HepG2 (cell line): Measurements from ENCODE around the gene EIF5A. TPM values are rescaled to one million over a fixed set of nuclear protein-coding genes. Genes with fewer than 3 reads are reported as not detected.

Source experiments
- AGO2 ChIP-seq: fragments of 200-400 bp; formaldehyde crosslinking; optimal IDR thresholded peaks from 2 replicates; pipeline ENCODE3; 2017; ENCODE audit warnings: mild to moderate bottlenecking, low read depth, low read length, moderate library complexity
- BHLHE40 ChIP-seq: IDR thresholded peaks from 2 replicates; pipeline ENCODE4 v1.6.1; 2011; ENCODE audit warnings: low read length, improper control_type of control experiment
- GPN1 ChIP-seq: sonication (generic); formaldehyde crosslinking; IDR thresholded peaks from 2 replicates; pipeline ENCODE4 v1.5.1; 2020; ENCODE audit warnings: missing genetic modification reagents, borderline replicate concordance
- KLF6 ChIP-seq: IDR thresholded peaks from 2 replicates; pipeline ENCODE4 v1.8.0; 2016; ENCODE audit warnings: missing biosample characterization, missing genetic modification reagents
- MED8 ChIP-seq: sonication (generic); formaldehyde crosslinking; IDR thresholded peaks from 2 replicates; pipeline ENCODE4 v1.8.1; 2023; ENCODE audit warnings: mild to moderate bottlenecking, missing genetic modification reagents; ENCODE audit not compliant: insufficient replicate concordance
- MZF1 ChIP-seq: sonication (generic); formaldehyde crosslinking; IDR thresholded peaks from 2 replicates; pipeline ENCODE4 v1.8.1; 2023; ENCODE audit warnings: mild to moderate bottlenecking, missing genetic modification reagents, borderline replicate concordance
- POLR2AphosphoS5 ChIP-seq: IDR thresholded peaks from 2 replicates; pipeline ENCODE4 v1.6.1; 2012; ENCODE audit warnings: low read depth, low read length
- RBFOX2 ChIP-seq: fragments of 200-400 bp; formaldehyde crosslinking; IDR thresholded peaks from 2 replicates; pipeline ENCODE4 v1.6.1; 2017; ENCODE audit warnings: low read depth, mild to moderate bottlenecking, low read length
- SAP130 ChIP-seq: IDR thresholded peaks from 2 replicates; pipeline ENCODE4 v1.6.1; 2016; ENCODE audit warnings: low read depth
- SMAD1 ChIP-seq: sonication (generic); formaldehyde crosslinking; IDR thresholded peaks from 2 replicates; pipeline ENCODE4 v1.4.0; 2020; ENCODE audit warnings: missing genetic modification reagents, low read depth, mild to moderate bottlenecking, borderline replicate concordance
- TEAD2 ChIP-seq: sonication (generic); formaldehyde crosslinking; IDR thresholded peaks from 2 replicates; pipeline ENCODE4 v1.9.0; 2021; ENCODE audit warnings: missing genetic modification reagents
- THYN1 ChIP-seq: sonication (generic); formaldehyde crosslinking; IDR thresholded peaks from 2 replicates; pipeline ENCODE4 v1.8.1; 2023; ENCODE audit warnings: low read depth, mild to moderate bottlenecking, moderate library complexity, missing genetic modification reagents, borderline replicate concordance
- ZNF598 ChIP-seq: sonication (generic); formaldehyde crosslinking; IDR thresholded peaks from 2 replicates; pipeline ENCODE4 v1.5.1; 2020; ENCODE audit warnings: mild to moderate bottlenecking, missing genetic modification reagents, borderline replicate concordance
- ZNF660 ChIP-seq: sonication (generic); formaldehyde crosslinking; IDR thresholded peaks from 2 replicates; pipeline ENCODE4 v1.5.1; 2020; ENCODE audit warnings: mild to moderate bottlenecking, low read depth, missing genetic modification reagents, borderline replicate concordance
- ZNF766 ChIP-seq: sonication (generic); formaldehyde crosslinking; IDR thresholded peaks from 2 replicates; pipeline ENCODE4 v1.5.0; 2020; ENCODE audit warnings: missing genetic modification reagents, borderline replicate concordance
- ZNF777 ChIP-seq: sonication (generic); formaldehyde crosslinking; IDR thresholded peaks from 2 replicates; pipeline ENCODE4 v1.4.0; 2020; ENCODE audit warnings: missing genetic modification reagents
- polyA plus RNA-seq, 8 experiments: library from polyadenylated mRNA; depleted of rRNA in 3 of 8; stranded (reverse) in 7 of 8; unstranded in 1 of 8; fragments of >200 nt; fragmentation: Illumina TruSeq in 4 of 8; extraction: Trizol in 4 of 8; gene quantifications; 2 replicates each; pipeline versions ENCODE4 v1.2.1 to v1.2.3, GENCODE V29; 2011 to 2016; ENCODE audit warnings: low read depth in 4 of 8, missing spikeins in 1 of 8, mixed read lengths in 1 of 8; ENCODE audit not compliant: insufficient read depth in 1 of 8
- total RNA-seq, 5 experiments: library from RNA; depleted of rRNA; stranded (reverse); fragments of >200 nt; fragmentation: Illumina TruSeq; extraction: Trizol; gene quantifications; 2 replicates each; pipeline ENCODE4 v1.2.3, GENCODE V29; 2016; ENCODE audit warnings: low read depth in 1 of 5
- TF ChIP-seq, protein P1 (sequence below): sonication (generic); formaldehyde crosslinking; IDR thresholded peaks from 2 replicates; pipeline ENCODE4 v1.8.1; 2023; ENCODE audit warnings: mild to moderate bottlenecking, moderate library complexity, missing genetic modification reagents
- TF ChIP-seq, protein P2 (sequence below): IDR thresholded peaks from 2 replicates; pipeline ENCODE4 v1.6.1; 2016; ENCODE audit warnings: mild to moderate bottlenecking
- TF ChIP-seq, protein P3 (sequence below): sonication (generic); formaldehyde crosslinking; IDR thresholded peaks from 2 replicates; pipeline ENCODE4 v1.5.1; 2020; ENCODE audit warnings: mild to moderate bottlenecking, missing genetic modification reagents, moderate library complexity
- TF ChIP-seq, protein P4 (sequence below): sonication (generic); formaldehyde crosslinking; IDR thresholded peaks from 2 replicates; pipeline ENCODE4 v1.9.0; 2021; ENCODE audit warnings: missing genetic modification reagents, borderline replicate concordance

The EIF5A gene
- total and polyA plus RNA-seq, 2 of the 13 experiments (the other 11 are each of a cell fraction or from before 2014, with no cell fraction given) = 319 to 337 TPM

DNA sequence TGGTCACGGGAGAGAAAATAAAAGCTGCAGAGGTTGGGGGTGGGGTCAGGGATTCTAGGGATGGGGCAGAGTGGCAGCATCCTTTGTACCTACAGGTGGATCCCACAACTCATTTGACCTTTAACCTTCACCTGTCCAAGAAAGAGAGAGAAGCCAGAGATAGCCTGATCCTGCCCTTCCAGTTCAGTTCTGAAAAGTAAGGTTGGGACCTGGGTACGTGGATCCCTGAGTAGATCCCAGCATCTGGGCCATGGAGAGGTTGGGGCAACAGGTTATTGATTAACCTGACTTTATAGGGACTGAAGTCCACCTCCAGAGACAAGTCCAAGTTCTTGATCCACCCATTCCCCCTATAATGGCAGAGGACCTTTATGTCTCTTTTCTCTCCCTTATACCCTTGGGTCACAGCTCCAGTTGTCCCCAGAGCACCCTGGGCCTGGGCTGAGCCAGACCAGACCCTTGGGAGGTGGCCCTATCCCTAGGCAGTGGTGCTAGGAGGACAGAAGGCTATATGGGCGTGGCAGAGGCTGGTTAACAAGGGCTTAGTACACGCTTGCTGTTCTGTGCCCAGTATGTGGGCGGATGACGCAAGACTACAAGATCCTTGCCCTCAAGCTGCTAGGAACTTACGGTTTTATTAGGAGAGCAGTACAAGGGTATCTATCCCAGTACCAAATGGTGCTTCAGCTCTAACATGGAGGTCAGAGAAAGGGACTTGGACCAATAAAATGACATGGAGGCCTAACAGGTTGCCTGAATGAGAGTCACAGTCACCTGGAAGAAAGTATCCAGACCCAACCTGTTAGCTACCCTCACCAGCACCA is 48.5 kb upstream of the EIF5A start (continued):
- TF ChIP-seq, protein P1, sequence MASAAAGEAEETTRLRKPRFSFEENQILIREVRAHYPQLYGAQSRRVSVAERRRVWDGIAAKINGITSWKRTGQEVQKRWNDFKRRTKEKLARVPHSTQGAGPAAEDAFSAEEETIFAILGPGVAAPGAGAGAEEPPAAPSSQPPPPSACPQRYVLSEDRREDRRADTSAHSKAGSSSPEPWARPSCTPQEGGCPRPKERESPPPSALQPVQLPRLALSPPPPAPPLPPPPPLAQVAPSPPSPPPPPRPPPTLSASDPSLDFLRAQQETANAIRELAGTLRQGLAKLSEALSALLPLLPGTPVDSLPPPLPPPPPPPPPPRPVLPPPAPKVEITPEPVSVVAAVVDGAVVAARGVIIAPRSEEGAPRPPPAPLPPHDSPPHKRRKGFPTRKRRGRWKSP (CRISPR knock-in tag) = peak; percentile 71; the same call in 1 of the 2 replicates
- TF ChIP-seq, protein P2, sequence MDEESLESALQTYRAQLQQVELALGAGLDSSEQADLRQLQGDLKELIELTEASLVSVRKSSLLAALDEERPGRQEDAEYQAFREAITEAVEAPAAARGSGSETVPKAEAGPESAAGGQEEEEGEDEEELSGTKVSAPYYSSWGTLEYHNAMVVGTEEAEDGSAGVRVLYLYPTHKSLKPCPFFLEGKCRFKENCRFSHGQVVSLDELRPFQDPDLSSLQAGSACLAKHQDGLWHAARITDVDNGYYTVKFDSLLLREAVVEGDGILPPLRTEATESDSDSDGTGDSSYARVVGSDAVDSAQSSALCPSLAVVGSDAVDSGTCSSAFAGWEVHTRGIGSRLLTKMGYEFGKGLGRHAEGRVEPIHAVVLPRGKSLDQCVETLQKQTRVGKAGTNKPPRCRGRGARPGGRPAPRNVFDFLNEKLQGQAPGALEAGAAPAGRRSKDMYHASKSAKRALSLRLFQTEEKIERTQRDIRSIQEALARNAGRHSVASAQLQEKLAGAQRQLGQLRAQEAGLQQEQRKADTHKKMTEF (CRISPR knock-in tag) = peak; percentile 78
- TF ChIP-seq AGO2 = no peak
- TF ChIP-seq RBFOX2 = peak; percentile 47
- TF ChIP-seq ZNF660 (CRISPR knock-in tag) = no peak
- 0 out of 2 replicates have a peak, but pooled peaks have one; percentile 21 for TF ChIP-seq BHLHE40
- peak; percentile 68 for TF ChIP-seq SAP130 (CRISPR knock-in tag)
- 0 out of 2 replicates have a peak, but pooled peaks have one; percentile 13 for TF ChIP-seq SMAD1 (CRISPR knock-in tag)
- TF ChIP-seq ZNF598 = 0 out of 2 replicates have a peak, but pooled peaks have one; percentile 62
- TF ChIP-seq, protein P3, sequence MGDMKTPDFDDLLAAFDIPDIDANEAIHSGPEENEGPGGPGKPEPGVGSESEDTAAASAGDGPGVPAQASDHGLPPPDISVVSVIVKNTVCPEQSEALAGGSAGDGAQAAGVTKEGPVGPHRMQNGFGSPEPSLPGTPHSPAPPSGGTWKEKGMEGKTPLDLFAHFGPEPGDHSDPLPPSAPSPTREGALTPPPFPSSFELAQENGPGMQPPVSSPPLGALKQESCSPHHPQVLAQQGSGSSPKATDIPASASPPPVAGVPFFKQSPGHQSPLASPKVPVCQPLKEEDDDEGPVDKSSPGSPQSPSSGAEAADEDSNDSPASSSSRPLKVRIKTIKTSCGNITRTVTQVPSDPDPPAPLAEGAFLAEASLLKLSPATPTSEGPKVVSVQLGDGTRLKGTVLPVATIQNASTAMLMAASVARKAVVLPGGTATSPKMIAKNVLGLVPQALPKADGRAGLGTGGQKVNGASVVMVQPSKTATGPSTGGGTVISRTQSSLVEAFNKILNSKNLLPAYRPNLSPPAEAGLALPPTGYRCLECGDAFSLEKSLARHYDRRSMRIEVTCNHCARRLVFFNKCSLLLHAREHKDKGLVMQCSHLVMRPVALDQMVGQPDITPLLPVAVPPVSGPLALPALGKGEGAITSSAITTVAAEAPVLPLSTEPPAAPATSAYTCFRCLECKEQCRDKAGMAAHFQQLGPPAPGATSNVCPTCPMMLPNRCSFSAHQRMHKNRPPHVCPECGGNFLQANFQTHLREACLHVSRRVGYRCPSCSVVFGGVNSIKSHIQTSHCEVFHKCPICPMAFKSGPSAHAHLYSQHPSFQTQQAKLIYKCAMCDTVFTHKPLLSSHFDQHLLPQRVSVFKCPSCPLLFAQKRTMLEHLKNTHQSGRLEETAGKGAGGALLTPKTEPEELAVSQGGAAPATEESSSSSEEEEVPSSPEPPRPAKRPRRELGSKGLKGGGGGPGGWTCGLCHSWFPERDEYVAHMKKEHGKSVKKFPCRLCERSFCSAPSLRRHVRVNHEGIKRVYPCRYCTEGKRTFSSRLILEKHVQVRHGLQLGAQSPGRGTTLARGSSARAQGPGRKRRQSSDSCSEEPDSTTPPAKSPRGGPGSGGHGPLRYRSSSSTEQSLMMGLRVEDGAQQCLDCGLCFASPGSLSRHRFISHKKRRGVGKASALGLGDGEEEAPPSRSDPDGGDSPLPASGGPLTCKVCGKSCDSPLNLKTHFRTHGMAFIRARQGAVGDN (CRISPR knock-in tag) = peak; percentile 77
- TF ChIP-seq THYN1 (CRISPR knock-in tag) = no peak
- TF ChIP-seq MED8 = peak; percentile 64
- TF ChIP-seq MZF1 (CRISPR knock-in tag) = no peak
- peak; percentile 84 for TF ChIP-seq KLF6 (CRISPR knock-in tag)
- TF ChIP-seq ZNF777 (CRISPR knock-in tag) = no peak
- TF ChIP-seq, protein P4, sequence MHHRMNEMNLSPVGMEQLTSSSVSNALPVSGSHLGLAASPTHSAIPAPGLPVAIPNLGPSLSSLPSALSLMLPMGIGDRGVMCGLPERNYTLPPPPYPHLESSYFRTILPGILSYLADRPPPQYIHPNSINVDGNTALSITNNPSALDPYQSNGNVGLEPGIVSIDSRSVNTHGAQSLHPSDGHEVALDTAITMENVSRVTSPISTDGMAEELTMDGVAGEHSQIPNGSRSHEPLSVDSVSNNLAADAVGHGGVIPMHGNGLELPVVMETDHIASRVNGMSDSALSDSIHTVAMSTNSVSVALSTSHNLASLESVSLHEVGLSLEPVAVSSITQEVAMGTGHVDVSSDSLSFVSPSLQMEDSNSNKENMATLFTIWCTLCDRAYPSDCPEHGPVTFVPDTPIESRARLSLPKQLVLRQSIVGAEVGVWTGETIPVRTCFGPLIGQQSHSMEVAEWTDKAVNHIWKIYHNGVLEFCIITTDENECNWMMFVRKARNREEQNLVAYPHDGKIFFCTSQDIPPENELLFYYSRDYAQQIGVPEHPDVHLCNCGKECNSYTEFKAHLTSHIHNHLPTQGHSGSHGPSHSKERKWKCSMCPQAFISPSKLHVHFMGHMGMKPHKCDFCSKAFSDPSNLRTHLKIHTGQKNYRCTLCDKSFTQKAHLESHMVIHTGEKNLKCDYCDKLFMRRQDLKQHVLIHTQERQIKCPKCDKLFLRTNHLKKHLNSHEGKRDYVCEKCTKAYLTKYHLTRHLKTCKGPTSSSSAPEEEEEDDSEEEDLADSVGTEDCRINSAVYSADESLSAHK = no peak
- no peak for TF ChIP-seq GPN1 (CRISPR knock-in tag)
- no peak for TF ChIP-seq ZNF766
- peak; percentile 48; the same call in 1 of the 2 replicates for TF ChIP-seq POLR2AphosphoS5
- no peak for TF ChIP-seq TEAD2 (CRISPR knock-in tag)
